ENCODE results near the gene CACNA1C.

DNA sequence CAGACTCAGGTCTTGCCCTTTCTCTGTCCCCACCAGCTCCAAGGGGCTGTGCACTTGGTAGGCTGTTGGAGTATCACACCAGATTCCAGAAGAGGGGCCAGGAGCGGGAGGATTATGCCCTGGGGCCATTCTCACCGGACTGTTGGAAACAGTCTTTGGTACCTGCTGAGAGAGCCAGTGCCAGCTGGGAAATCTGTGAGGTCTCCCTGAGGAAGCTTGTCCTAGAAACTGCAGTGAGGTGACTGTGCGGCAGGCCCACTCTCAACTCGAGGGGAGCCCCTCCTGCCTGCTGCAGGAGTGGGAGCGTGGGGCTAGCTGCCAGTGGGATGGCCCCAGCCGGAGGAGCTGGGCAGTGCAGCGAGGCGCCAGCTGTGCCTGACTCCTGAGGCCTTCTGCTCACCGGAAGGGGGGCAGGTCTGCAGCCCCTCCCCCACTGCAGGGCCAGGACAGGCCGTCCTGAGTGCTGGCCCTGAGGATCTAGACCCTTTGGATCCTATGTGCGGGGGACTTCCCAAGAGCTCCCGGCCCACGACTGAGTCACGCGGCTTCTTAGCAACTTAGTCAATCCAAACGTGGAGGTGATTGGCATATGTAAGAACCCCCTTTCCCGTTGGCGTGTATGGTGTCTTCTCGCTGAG, 295.2 kb downstream of the CACNA1C start:
- TF ChIP-seq, protein P1, sequence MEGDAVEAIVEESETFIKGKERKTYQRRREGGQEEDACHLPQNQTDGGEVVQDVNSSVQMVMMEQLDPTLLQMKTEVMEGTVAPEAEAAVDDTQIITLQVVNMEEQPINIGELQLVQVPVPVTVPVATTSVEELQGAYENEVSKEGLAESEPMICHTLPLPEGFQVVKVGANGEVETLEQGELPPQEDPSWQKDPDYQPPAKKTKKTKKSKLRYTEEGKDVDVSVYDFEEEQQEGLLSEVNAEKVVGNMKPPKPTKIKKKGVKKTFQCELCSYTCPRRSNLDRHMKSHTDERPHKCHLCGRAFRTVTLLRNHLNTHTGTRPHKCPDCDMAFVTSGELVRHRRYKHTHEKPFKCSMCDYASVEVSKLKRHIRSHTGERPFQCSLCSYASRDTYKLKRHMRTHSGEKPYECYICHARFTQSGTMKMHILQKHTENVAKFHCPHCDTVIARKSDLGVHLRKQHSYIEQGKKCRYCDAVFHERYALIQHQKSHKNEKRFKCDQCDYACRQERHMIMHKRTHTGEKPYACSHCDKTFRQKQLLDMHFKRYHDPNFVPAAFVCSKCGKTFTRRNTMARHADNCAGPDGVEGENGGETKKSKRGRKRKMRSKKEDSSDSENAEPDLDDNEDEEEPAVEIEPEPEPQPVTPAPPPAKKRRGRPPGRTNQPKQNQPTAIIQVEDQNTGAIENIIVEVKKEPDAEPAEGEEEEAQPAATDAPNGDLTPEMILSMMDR (conservative IDR thresholded peaks at IDR 0.05 in 1 of 2, IDR thresholded peaks at IDR 0.05 in 1 of 2; ENCODE audit: extremely low read depth in 1 of 2, insufficient read depth in 1 of 2, low read depth in 1 of 2, low read length in 2 of 2) = no peak
- TF ChIP-seq EZH2 (IDR thresholded peaks at IDR 0.05; ENCODE audit: borderline replicate concordance, low read length) = no peak
